Measurements from ENCODE around the gene NPSR1. TPM values are rescaled to one million over a fixed set of nuclear protein-coding genes. Genes with fewer than 3 reads are reported as not detected.
"Not testable (repeated sequence)": the region's sequence is repeated elsewhere in the genome, so short reads cannot be mapped to it uniquely, and the experiment has no call there.

NPSR1 gene
- total and polyA plus RNA-seq, 4 experiments from 2014 or later: not detected

GRCh38 chr7:34869057-34869456 lies 211.0 kb downstream of the NPSR1 start:
- H3K4me1 Mint-ChIP-seq: no peaks in the 10 kb centered on the region

DNA sequence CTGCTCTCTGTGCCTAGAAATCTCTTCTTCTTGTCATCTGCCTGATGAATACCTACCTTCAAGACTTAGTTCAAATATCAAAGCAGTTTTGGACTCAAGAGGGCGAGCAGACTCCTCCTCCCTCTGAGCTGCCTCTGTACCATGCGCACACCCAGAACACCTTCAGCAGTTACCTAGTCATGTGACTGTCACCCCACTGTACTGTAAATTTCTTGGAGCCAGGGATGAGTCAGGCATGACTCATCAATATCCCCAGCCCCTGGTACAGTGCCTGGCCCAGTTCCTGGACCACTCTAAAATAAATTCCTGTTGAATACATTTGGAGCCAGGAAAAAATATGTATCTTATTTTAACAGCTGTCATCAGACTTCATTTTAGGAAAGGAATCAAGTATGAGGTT lies 212.0 kb downstream of the NPSR1 start:
- CTCF ChIA-PET (ENCODE audit: partially characterized antibody); DNase-seq; H3K27me3 Mint-ChIP-seq; H3K4me3 ChIP-seq (ENCODE audit: low read length in 2 of 2); H3K36me3 ChIP-seq (ENCODE audit: insufficient read depth, low read length); H3K9me3 ChIP-seq (ENCODE audit: control insufficient read depth in 1 of 2, low read length in 2 of 2); intact Hi-C loops (cut with micrococcal nuclease); H3K36me3 Mint-ChIP-seq; H3K4me1 ChIP-seq (ENCODE audit: insufficient read depth, low read length); H3K27ac ChIP-seq (ENCODE audit: low read depth, low read length); POLR2A ChIA-PET (ENCODE audit: partially characterized antibody); H3K4me1 Mint-ChIP-seq; H3K27ac Mint-ChIP-seq; H3K27me3 ChIP-seq (ENCODE audit: insufficient read depth, low read length); H3K4me3 Mint-ChIP-seq: not testable (repeated sequence)
- H3K9me3 Mint-ChIP-seq: peaks cover 0 to 18% (median 7%) of the 10 kb centered on the region in 8 donors

More at GRCh38 chr7:34869057-34869456, 211.0 kb downstream of the NPSR1 start:
- ChIA-PET POLR2A (ENCODE audit: partially characterized antibody) (no interaction called here), CTCF (ENCODE audit: partially characterized antibody) (no interaction called here)
- DNase-seq: no peak
- peaks cover 3 to 5% of the 10 kb centered on the region in 2 donors for H3K27me3 Mint-ChIP-seq
- no peak overlapping the region for H3K27ac Mint-ChIP-seq
- intact Hi-C loops (cut with micrococcal nuclease): no loop called here
- Histone ChIP-seq H3K27ac (ENCODE audit: low read depth, low read length) (no peak overlapping the region), H3K36me3 (ENCODE audit: insufficient read depth, low read length) (no peaks in the 10 kb centered on the region), H3K4me1 (ENCODE audit: insufficient read depth, low read length) (no peaks in the 10 kb centered on the region), H3K4me3 (ENCODE audit: low read length in 2 of 2) (no peak overlapping the region), H3K9me3 (ENCODE audit: control insufficient read depth in 1 of 2, low read length in 2 of 2) (no peaks in the 10 kb centered on the region), H3K27me3 (ENCODE audit: insufficient read depth, low read length) (no peaks in the 10 kb centered on the region)
- no peaks in the 10 kb centered on the region for H3K36me3 Mint-ChIP-seq
- H3K9me3 Mint-ChIP-seq: peaks cover 0 to 18% (median 7%) of the 10 kb centered on the region in 8 donors
- no peak overlapping the region for H3K4me3 Mint-ChIP-seq

GRCh38 chr7:34874329-34874728 lies 216.3 kb downstream of the NPSR1 start:
- H3K4me1 ChIP-seq (ENCODE audit: insufficient read depth, low read length); H3K4me1 Mint-ChIP-seq; H3K27ac ChIP-seq (ENCODE audit: low read depth, low read length); H3K36me3 Mint-ChIP-seq; H3K36me3 ChIP-seq (ENCODE audit: insufficient read depth, low read length); H3K4me3 ChIP-seq (ENCODE audit: low read length in 2 of 2); H3K27me3 ChIP-seq (ENCODE audit: insufficient read depth, low read length); intact Hi-C loops (cut with micrococcal nuclease); H3K9me3 ChIP-seq (ENCODE audit: control insufficient read depth in 1 of 2, low read length in 2 of 2); CTCF ChIA-PET (ENCODE audit: partially characterized antibody); H3K4me3 Mint-ChIP-seq; DNase-seq; H3K27ac Mint-ChIP-seq; POLR2A ChIA-PET (ENCODE audit: partially characterized antibody); H3K27me3 Mint-ChIP-seq: not testable (repeated sequence)
- H3K9me3 Mint-ChIP-seq: peaks cover 0 to 18% (median 7%) of the 10 kb centered on the region in 8 donors

DNA sequence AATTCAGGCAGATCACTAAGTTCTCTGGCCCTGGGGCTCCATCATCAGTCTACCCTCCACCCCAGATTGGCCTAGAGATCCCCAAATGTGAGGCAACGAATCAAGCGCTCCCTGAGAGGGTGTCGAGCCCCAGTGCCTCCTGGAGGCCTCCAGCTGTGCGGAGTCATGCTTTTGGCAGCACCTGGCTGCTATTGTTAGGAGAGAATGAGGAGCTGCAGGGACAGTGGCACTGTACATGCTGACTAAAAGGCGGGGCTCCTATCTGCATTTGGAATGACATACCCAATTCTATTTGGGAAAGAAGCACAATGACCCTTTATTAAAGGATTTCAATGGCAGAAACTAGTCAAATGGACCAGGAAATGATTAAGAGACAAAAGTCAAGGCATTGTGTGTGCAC lies 217.5 kb downstream of the NPSR1 start:
- intact Hi-C loops (cut with micrococcal nuclease): no loop called here
- Mint-ChIP-seq H3K36me3 (no peaks in the 10 kb centered on the region), H3K27ac (no peak overlapping the region), H3K4me1 (no peaks in the 10 kb centered on the region), H3K27me3 (peaks cover 2 to 5% of the 10 kb centered on the region in 2 donors), H3K4me3 (no peak overlapping the region), H3K9me3 (peaks cover 0 to 18% (median 7%) of the 10 kb centered on the region in 8 donors)
- Histone ChIP-seq H3K4me1 (ENCODE audit: insufficient read depth, low read length) (no peaks in the 10 kb centered on the region), H3K27ac (ENCODE audit: low read depth, low read length) (no peak overlapping the region), H3K4me3 (ENCODE audit: low read length in 2 of 2) (no peak overlapping the region), H3K9me3 (ENCODE audit: control insufficient read depth in 1 of 2, low read length in 2 of 2) (no peaks in the 10 kb centered on the region), H3K36me3 (ENCODE audit: insufficient read depth, low read length) (no peaks in the 10 kb centered on the region), H3K27me3 (ENCODE audit: insufficient read depth, low read length) (no peaks in the 10 kb centered on the region)
- no peak for DNase-seq
- ChIA-PET POLR2A (ENCODE audit: partially characterized antibody) (no interaction called here), CTCF (ENCODE audit: partially characterized antibody) (no interaction called here)

DNA sequence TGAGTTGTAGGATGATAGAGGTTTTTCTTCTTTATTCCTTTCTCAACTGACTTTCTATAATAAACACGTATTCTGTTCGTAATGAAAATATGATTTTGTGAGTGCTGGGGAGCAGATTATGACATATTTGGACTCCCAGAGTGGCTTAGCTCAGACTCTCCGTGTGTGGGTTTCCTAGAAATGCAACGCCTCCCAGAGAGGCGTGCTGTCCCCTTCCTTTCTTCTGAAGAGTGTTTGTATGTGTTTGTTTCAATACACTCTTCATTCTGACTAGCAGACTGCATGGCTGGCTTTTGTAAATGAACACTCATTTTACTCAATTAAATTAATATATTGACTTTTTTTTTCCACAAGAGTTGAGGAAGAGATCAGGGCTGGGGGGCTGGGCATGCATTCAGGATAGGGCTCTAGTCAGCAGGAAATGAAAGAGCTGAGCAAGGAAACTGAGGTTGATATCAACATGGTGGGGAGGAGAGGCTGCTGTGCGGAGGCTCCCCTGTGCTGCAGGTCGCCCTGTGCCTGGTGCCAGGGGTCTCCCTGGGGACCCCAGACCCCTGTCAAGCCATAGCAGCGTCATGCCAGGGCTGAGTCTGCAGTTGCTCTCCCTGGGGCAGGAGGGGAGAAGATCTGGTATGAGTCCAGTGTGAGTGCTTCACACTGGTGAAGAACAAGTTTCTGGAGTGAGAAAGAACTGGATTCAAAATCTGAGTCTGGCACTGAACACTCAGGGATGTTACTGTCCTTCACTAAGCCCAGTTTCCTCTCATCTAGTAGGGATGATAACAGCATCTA lies 221.1 kb downstream of the NPSR1 start:
- H3K36me3 ChIP-seq (ENCODE audit: insufficient read depth, low read length); H3K4me3 ChIP-seq (ENCODE audit: low read length in 2 of 2); H3K27me3 ChIP-seq (ENCODE audit: insufficient read depth, low read length); H3K4me3 Mint-ChIP-seq; H3K9me3 ChIP-seq (ENCODE audit: control insufficient read depth in 1 of 2, low read length in 2 of 2); POLR2A ChIA-PET (ENCODE audit: partially characterized antibody); H3K27me3 Mint-ChIP-seq; H3K36me3 Mint-ChIP-seq; H3K27ac ChIP-seq (ENCODE audit: low read depth, low read length); H3K27ac Mint-ChIP-seq; H3K4me1 Mint-ChIP-seq; H3K4me1 ChIP-seq (ENCODE audit: insufficient read depth, low read length); DNase-seq; intact Hi-C loops (cut with micrococcal nuclease); CTCF ChIA-PET (ENCODE audit: partially characterized antibody): not testable (repeated sequence)
- H3K9me3 Mint-ChIP-seq: peaks cover 4 to 20% (median 13%) of the 10 kb centered on the region in 8 donors

- Mint-ChIP-seq H3K27me3 (peaks cover 2 to 3% of the 10 kb centered on the region in 2 donors), H3K27ac (no peak overlapping the region), H3K36me3 (no peaks in the 10 kb centered on the region), H3K9me3 (peaks cover 4 to 20% (median 14%) of the 10 kb centered on the region in 8 donors), H3K4me3 (no peak overlapping the region), H3K4me1 (no peaks in the 10 kb centered on the region)
- no peak overlapping the region for H3K4me3 ChIP-seq (ENCODE audit: low read length in 2 of 2)
- CTCF ChIA-PET (ENCODE audit: partially characterized antibody): no interaction called here
- POLR2A ChIA-PET (ENCODE audit: partially characterized antibody): no interaction called here
- H3K36me3 ChIP-seq (ENCODE audit: insufficient read depth, low read length): no peaks in the 10 kb centered on the region
- no peaks in the 10 kb centered on the region for H3K4me1 ChIP-seq (ENCODE audit: insufficient read depth, low read length)
- H3K27ac ChIP-seq (ENCODE audit: low read depth, low read length): no peak overlapping the region
- H3K27me3 ChIP-seq (ENCODE audit: insufficient read depth, low read length): no peaks in the 10 kb centered on the region
- no peak for DNase-seq
- H3K9me3 ChIP-seq (ENCODE audit: control insufficient read depth in 1 of 2, low read length in 2 of 2): no peaks in the 10 kb centered on the region
- intact Hi-C loops (cut with micrococcal nuclease): no loop called here
Observed at GRCh38 chr7:34879871-34880270, 221.9 kb downstream of the NPSR1 start.

DNA sequence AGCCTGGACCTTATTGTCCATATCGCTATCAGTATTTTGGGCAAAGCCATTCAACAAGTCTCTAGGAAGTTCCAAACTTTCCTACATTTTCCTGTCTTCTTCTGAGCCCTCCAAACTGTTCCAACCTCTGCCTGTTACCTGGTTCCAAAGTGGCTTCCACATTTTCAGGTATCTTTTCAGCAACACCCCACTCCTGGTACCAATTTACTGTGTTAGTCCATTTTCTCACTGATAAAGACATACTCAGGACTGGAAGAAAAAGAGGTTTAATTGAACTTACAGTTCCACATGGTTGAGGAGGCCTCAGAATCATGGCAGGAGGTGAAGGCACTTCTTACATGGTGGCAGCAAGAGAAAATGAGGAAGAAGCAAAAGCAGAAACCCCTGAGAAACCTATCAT lies 225.8 kb downstream of the NPSR1 start:
- POLR2A ChIA-PET (ENCODE audit: partially characterized antibody); H3K4me1 Mint-ChIP-seq; intact Hi-C loops (cut with micrococcal nuclease); H3K27me3 ChIP-seq (ENCODE audit: insufficient read depth, low read length); H3K4me3 ChIP-seq (ENCODE audit: low read length in 2 of 2); H3K4me1 ChIP-seq (ENCODE audit: insufficient read depth, low read length); DNase-seq; H3K36me3 ChIP-seq (ENCODE audit: insufficient read depth, low read length); H3K27ac ChIP-seq (ENCODE audit: low read depth, low read length); H3K4me3 Mint-ChIP-seq; H3K27ac Mint-ChIP-seq; CTCF ChIA-PET (ENCODE audit: partially characterized antibody); H3K9me3 ChIP-seq (ENCODE audit: control insufficient read depth in 1 of 2, low read length in 2 of 2); H3K36me3 Mint-ChIP-seq: not testable (repeated sequence)
- H3K9me3 Mint-ChIP-seq: peaks cover 4 to 24% (median 14%) of the 10 kb centered on the region in 8 donors
- H3K27me3 Mint-ChIP-seq: peaks cover 5 to 10% of the 10 kb centered on the region in 2 donors
